SW 1271 (cell line): ENCODE data around the gene DPH1.
"Not testable (repeated sequence)": the region's sequence is repeated elsewhere in the genome, so short reads cannot be mapped to it uniquely, and the experiment has no call there.

Source experiments
- DNase-seq, 2 experiments: peaks; one replicate each; lab custom pipeline; 2025; lab: John Stamatoyannopoulos, UW

Gene DPH1

GRCh38 chr17:2008332-2009126 is 21.4 kb upstream of the DPH1 start:
- no peak for DNase-seq

DNA sequence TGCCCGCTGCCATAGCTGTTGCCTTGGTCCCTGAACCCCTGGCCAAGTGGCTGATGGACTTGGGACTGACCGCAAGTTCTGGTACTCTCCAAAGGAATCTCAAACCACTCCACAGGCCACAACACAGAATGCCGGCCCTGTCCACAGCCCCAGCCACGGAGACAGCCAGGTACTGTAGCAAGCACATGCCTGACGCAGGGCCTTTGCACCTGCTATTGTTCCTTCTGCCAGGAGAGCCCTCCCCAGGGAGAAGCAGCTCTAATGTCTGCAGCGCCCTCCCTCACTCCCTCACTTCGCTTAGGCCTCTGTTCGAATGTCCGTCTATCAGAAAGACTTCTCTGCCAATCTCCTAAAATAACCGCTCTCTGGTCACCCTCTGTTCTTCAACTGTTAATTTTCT is 20.2 kb upstream of the DPH1 start:
- DNase-seq = no peak

DNA sequence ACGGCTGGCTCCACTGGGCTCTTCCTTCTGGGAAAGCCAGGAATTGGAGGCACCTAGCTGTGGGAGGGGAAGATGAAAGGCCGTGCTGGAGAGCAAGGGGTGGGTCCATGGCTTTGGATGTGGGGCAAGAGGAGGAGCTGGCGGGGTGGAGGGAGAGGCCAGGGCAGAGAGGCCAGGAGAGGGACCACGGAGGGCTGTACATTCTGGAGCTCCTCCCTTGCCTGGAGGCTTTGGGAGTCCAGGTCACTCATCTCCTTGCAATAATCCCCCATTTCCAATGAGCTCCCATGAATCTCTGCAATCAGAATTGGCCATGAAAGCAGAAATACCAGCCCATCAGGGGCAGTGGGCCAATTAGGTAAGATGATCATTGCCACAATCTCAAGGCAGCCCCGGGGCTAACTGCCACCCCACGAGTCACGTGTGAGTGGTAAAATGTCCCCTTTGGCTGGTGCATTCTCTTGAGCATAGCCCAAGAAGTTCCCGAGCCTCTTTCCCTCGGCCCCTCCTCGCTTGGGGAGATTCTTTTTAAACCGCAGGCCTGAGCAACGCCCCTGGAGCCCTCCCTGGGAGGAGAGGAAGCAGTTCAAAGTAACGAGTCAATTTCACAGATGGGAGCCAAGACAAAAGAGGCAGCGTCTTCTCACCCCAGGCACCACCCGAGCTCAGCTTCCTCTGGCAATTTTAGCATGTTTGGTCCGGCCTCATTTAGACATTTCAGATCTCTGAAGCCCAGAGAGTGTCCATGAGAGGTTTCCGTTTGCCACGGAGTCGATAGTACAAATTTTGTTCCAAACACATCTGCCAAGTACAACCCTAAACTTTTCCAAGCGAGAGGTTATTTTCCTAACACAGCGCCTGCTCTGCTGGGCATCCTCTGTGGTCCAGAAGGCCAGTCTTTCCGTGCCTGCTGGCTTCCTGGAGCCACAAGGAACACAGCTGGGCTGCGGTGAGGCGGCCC is 18.3 kb upstream of the DPH1 start:
- DNase-seq = no peak

GRCh38 chr17:2012499-2012898 is 17.5 kb upstream of the DPH1 start:
- DNase-seq = no peak

- DNase-seq = not testable (repeated sequence)
Measured at GRCh38 chr17:2013220-2013993, 16.5 kb upstream of the DPH1 start.

DNA sequence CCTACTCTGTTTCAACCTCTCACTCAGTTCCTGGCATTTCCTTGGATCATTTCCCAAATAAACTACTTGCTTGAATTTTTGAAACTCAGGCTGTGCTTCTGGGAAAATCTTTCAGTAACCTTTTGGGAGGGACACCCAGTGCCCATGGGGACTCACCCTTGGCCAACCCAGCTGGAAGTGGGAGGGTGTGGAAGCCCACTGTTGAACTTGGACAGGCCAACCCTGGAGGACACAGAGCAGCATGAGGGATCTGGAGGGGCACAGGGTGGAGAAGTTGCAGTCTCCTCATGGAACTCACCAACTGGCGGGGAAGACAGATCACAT is 16.0 kb upstream of the DPH1 start:
- DNase-seq = no peak

- no peak for DNase-seq
Measured at GRCh38 chr17:2015314-2015713, 14.6 kb upstream of the DPH1 start.

- no peak for DNase-seq
Measured at GRCh38 chr17:2016494-2016893, 13.5 kb upstream of the DPH1 start.

GRCh38 chr17:2017274-2017941 is 12.5 kb upstream of the DPH1 start:
- DNase-seq = no peak

GRCh38 chr17:2018716-2019510 is 11.0 kb upstream of the DPH1 start:
- no peak for DNase-seq

- DNase-seq = no peak
Measured at GRCh38 chr17:2019723-2020122, 10.2 kb upstream of the DPH1 start.

DNA sequence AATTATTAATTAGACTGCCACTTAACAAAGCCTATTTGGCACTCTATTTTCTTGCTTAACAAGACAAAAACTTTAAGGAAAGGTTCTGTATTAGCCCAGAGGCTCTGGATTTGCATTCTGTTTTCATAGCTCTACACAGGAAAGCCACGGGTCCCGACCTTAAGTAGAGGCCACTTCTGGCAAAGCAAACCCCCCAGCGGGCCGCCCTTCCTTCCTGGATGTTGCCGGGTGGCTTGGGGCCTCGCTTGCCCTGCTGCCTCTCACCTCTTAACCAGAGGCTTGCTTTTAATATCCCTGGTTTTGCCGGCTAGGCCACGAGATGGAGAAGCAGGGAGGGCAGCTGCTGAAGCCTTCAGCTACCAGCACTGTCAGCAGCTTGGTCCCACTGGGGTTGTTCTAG is 9.2 kb upstream of the DPH1 start:
- DNase-seq = no peak

DNA sequence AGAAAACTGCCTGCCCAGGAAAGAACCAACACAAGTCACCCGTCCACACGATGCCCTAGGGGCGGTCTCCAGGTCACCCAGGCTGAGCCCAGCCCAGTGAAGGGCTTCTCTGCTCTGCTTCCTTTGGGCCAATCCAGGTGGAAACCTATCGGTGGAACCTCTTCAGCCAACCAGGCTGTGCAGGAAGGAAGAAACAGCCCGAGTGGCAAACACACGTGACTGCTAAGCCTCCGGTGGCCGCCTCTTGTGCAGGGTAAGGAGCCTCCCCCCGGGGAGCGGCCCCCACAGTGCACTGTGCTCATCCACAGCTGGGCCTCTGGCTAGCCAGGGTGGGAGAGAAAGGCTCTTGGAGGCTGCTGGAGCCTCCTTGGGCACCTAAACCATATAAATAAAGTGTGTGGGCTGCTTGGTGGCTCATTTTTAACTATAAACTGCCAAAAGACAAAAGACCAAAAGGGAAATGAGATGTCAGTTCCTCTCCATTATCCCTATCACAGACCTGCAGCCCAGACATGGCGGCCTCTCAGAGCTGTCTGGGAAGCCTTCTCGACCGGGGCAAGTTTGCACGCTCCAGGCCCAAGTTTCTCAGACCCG is 7.2 kb upstream of the DPH1 start:
- DNase-seq = no peak

GRCh38 chr17:2023256-2023655 is 6.7 kb upstream of the DPH1 start:
- no peak for DNase-seq

DNA sequence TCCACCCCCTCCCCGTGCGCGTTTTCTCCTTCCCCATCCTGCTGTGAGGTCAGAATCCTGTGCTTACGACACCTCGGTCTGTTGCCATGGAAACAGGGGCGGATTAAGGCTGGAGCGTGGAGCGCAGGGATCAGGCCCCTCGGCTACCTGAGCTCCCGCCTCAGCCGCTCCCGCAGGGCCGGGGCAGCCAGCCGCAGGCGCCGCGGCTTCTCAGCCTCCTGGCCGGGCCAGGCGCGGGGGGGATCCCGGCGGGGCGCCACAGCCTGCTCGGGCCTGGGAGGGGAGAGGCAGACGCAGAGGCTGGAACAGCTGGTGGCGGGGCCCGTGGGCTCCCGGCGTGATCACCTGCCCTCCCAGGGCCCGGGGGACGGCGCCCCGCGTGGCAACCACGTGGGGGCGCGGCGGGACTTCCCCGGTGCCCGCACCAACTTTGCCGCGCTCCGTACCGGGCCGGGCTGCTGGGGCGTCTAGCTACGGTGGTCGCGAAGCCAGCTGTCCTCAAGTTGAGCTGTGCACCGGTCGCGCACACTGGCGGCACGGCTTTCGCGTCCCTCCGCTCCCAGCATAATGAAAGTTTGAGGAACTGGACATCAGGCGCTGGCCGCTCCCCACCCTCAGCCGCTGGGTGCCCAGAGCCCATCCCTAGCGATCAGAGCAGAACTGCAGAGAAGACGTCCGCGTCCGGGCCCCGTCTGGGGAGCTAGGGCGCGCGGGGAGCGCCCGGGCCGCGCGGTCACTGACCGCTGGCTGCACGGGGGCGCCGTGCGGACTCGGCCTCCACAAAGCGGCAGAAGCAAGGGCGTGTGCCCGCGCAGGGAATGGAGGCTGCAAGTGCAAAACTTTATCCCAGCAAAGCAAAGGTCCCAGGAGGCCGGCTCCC is 6.0 kb upstream of the DPH1 start:
- DNase-seq = no peak

DNA sequence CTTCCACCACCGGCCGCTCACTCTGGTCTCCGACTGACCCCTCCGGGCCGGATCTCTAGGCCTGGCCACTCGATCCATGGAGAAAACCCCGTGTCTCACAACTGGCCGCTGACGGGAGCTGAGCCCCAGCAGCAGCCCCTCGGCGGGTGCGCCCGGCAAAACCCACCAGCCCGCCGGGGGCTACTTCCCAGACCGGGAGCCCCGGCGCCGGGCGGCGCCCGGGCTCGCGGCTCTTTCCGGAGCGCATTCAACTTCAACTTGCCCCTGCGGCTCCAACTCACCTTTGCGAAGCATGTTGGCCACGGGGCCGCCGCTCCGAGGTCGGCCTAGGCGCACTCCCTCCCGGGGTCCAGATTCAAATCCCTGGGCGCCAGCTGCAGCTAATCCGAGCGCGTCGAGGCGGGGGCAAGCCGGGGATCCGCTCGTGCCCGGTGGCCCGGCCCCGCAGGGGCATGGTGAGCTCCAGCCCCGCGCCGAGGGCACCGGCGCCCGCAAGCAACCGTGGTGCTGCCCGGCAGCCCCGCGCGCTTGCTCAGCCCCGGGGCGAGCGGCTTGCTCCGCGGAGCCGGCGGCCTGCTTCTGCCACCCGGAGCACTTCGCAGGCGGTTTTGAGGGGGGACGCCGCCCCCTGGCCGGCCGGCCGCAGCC is 5.3 kb upstream of the DPH1 start:
- DNase-seq = no peak

DNA sequence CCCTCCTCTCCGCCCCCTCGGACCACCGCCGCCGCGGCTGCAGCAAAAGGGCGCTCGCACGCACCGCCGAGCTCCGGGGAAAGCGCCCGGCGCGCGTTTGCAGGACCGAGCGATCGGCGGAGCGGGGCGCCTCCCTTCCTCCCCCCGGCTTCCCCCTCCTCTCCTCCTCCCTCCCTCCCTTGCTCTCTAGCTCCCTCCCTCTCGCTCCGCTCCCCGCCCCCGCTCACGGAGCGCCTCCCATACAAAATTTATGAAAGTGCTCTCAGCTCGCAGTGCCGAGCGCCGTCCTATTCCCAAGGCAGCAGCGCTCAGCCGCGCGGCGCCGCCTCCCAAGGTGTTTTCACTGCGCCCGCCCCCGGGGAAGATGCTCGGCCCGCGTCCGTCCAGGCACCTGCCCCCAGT is 4.7 kb upstream of the DPH1 start, which contains the start of gene RTN4RL1:
TSS of gene RTN4RL1 (minus strand) at position 115 of the 402 bp plus-strand sequence. CDS start 469 bp downstream, outside the sequence.
- peak in 1 of 2 experiments; percentile 41 for DNase-seq

- DNase-seq = peak in 1 of 2 experiments; percentile 60
Measured at GRCh38 chr17:2025622-2026309, 4.2 kb upstream of the DPH1 start.
